Dendritic cell treated with granulocyte-macrophage colony-stimulating factor and Interleukin-4, amounts not matched to agents 40 ng/mL and 50 ng/mL, for 4 days (primary cell): Measurements from ENCODE around the gene HELLS.
A peak's percentile ranks its signal among the peaks of the same experiment; 100 is the strongest.
"Not testable (repeated sequence)": the region's sequence is repeated elsewhere in the genome, so short reads cannot be mapped to it uniquely, and the experiment has no call there.

Experiments used
- H3K27ac Mint-ChIP-seq: one replicate; pipeline ENCODE4 v1.8.0; 2022; ENCODE audit warnings: mild to moderate bottlenecking, mixed read lengths
- H3K27me3 Mint-ChIP-seq: one replicate; pipeline ENCODE4 v1.8.0; 2022; ENCODE audit warnings: mild to moderate bottlenecking, mixed read lengths
- H3K36me3 Mint-ChIP-seq: one replicate; pipeline ENCODE4 v1.8.0; 2022; ENCODE audit warnings: low read depth, mixed read lengths
- H3K4me1 Mint-ChIP-seq: one replicate; pipeline ENCODE4 v1.8.0; 2022; ENCODE audit warnings: low read depth, mixed read lengths
- H3K4me3 Mint-ChIP-seq: one replicate; pipeline ENCODE4 v1.8.0; 2022; ENCODE audit warnings: mild to moderate bottlenecking, moderate library complexity, mixed read lengths
- H3K9me3 Mint-ChIP-seq: one replicate; pipeline ENCODE4 v1.8.0; 2022; ENCODE audit warnings: mixed read lengths
- intact Hi-C: fragments of 100-400 bp; cut with micrococcal nuclease; formaldehyde crosslinking; loops from one replicate; pipeline ENCODE4 v1.15.0; 2022

HELLS gene

DNA sequence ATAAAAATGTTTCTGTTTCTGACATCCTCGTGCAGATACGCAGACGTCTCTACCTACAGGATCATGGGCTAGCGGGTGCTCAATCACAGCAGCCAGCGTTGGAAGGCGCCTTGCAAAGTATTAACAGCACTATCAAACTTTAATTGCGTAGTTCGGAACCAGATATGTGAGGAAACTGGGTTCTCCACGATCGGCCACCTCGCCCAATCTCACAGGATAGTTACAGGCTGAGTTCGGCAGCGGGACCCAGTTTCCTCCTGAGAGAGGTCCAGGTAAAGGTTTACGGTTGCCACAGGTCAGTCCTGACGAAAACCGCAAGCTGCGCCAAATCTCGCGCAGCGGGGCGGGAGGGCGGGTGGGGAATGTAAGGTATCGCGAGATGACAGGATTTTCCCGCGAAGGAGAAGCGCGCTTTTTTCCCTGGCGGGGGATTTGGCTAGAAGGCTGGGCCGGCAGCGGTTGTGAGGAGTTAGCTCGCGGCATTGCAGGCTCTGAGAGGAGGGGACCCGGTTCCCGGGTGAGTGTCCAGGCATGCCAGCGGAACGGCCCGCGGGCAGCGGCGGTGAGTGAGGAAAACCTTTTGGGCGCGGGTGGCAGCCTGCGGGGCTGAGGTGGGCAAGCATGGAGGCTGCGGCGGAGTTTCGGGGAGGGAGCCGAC lies at the start of gene HELLS:
TSS of gene HELLS (plus strand) at position 398 of the 658 bp plus-strand sequence. CDS start at position 532, 134 bp downstream.
- H3K27ac Mint-ChIP-seq: peak within 1 kb of the TSS; percentile 78
- H3K4me3 Mint-ChIP-seq: peak within 1 kb of the TSS; percentile 95
- no peaks in the 10 kb centered on the region for H3K9me3 Mint-ChIP-seq
- intact Hi-C loops: loop anchor here (5.0 kb wide), 1 partner anchor 183 kb away; the partner anchor contains the start of gene NOC3L
- H3K4me1 Mint-ChIP-seq: peaks cover 26% of the 10 kb centered on the region
- H3K36me3 Mint-ChIP-seq: peaks cover 12% of the 10 kb centered on the region
- peaks cover 9% of the 10 kb centered on the region for H3K27me3 Mint-ChIP-seq

GRCh38 chr10:94496010-94496409 lies 49.6 kb upstream of the HELLS start:
- H3K36me3 Mint-ChIP-seq: peaks cover 39% of the 10 kb centered on the region
- H3K27me3 Mint-ChIP-seq: no peaks in the 10 kb centered on the region
- H3K27ac Mint-ChIP-seq: no peak overlapping the region
- H3K9me3 Mint-ChIP-seq: no peaks in the 10 kb centered on the region
- H3K4me3 Mint-ChIP-seq: no peak overlapping the region
- intact Hi-C loops: no loop called here
- H3K4me1 Mint-ChIP-seq: no peaks in the 10 kb centered on the region

GRCh38 chr10:94496646-94497045 lies 48.9 kb upstream of the HELLS start:
- no peak overlapping the region for H3K4me3 Mint-ChIP-seq
- H3K36me3 Mint-ChIP-seq: peaks cover 45% of the 10 kb centered on the region
- intact Hi-C loops: no loop called here

DNA sequence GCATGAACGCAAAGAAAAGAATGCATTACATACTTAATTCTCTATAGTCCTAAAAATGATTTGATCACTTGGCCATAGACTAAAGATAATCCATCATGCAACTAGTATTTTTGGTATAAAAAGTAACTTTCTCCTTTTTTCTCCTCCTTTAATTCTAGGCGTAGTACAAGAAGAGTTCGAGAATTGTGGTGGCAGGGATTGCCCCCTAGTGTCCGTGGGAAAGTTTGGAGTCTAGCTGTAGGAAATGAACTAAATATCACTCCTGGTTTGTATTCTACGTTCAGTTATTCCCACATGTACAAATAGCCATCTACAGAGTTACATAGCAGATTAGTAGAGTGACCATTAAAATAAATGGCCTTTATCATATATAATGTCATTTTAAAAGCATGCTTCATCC lies 45.5 kb upstream of the HELLS start:
- no peaks in the 10 kb centered on the region for H3K9me3 Mint-ChIP-seq
- H3K27me3 Mint-ChIP-seq: no peaks in the 10 kb centered on the region
- no peaks in the 10 kb centered on the region for H3K4me1 Mint-ChIP-seq
- no peak overlapping the region for H3K4me3 Mint-ChIP-seq
- H3K36me3 Mint-ChIP-seq: peaks cover 51% of the 10 kb centered on the region
- no peak overlapping the region for H3K27ac Mint-ChIP-seq
- intact Hi-C loops: no loop called here

More at GRCh38 chr10:94496646-94497045, 48.9 kb upstream of the HELLS start:
- Mint-ChIP-seq H3K9me3 (no peaks in the 10 kb centered on the region), H3K4me1 (no peaks in the 10 kb centered on the region), H3K27ac (no peak overlapping the region), H3K27me3 (no peaks in the 10 kb centered on the region)

DNA sequence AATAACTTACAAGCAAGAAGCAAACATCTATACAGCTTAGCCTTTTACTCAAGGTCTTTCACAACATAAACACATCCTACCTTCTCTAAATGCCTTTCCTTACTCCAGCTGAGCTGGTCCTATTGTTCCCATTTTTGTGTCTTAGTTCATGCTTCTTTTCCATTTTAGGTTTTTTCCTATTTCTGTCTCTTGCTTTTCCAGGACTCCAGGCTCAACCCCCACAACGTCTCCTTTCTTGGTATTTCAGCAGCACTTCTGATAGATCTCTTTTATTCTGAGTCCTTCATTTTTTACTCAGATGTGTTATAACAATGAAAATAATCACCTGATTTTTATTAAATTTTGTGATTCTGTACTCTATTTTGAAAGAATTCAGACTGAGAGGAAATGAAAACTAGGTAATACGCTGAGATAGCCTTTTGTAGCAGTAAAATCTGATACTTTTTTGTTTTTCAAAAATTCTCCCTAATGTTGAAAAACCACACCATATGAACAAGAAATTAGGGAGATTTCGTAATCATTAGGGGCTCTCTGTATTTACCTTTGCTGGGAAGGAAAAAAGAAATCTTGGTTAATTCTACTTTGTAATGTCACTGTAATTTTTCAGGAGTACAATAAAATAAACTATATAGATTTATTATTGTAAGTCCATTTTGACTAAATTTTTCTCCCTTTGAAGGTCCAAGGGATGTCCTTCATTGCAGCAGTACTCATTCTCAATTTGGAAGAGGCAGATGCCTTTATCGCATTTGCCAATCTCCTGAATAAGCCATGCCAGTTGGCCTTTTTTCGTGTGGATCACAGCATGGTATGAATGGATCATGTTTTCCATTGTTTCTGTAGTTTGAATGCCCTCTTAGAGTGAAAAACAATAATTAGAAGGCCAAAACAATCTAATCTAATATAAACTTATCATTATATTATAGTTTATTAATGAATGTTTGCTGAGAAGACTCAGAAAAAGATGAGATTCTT lies 24.0 kb upstream of the HELLS start:
- Mint-ChIP-seq H3K4me1 (no peaks in the 10 kb centered on the region), H3K9me3 (no peaks in the 10 kb centered on the region), H3K27me3 (no peaks in the 10 kb centered on the region), H3K27ac (no peak overlapping the region), H3K4me3 (no peak overlapping the region), H3K36me3 (peaks cover 60% of the 10 kb centered on the region)
- intact Hi-C loops: no loop called here

DNA sequence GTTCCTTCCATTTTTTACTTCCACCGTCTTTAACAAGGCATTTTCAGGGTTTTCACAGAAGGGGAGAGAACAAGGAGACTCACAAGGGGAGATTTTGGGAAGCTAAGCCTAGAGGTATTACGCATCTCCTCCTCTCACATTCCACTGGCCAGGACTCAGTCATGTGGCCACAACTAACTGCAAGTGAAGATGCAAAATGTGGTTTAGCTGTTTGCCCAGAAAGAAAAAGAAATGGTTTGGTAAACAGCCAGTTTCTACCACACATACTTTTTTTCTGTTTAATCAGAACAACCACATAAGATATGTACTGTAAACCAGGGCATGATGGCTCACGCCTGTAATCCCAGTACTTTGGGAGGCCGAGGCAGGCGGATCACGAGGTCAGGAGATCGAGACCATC lies 21.4 kb upstream of the HELLS start:
- intact Hi-C loops: no loop called here
- Mint-ChIP-seq H3K4me1 (no peaks in the 10 kb centered on the region), H3K27me3 (no peaks in the 10 kb centered on the region), H3K27ac (no peak overlapping the region), H3K9me3 (no peaks in the 10 kb centered on the region), H3K4me3 (no peak overlapping the region), H3K36me3 (peaks cover 85% of the 10 kb centered on the region)

GRCh38 chr10:94524711-94525110 lies 20.9 kb upstream of the HELLS start:
- no peak overlapping the region for H3K27ac Mint-ChIP-seq
- no peak overlapping the region for H3K4me3 Mint-ChIP-seq
- H3K27me3 Mint-ChIP-seq: no peaks in the 10 kb centered on the region
- H3K4me1 Mint-ChIP-seq: no peaks in the 10 kb centered on the region
- intact Hi-C loops: no loop called here
- H3K9me3 Mint-ChIP-seq: no peaks in the 10 kb centered on the region
- H3K36me3 Mint-ChIP-seq: peaks cover 80% of the 10 kb centered on the region

GRCh38 chr10:94531550-94531949 lies 14.0 kb upstream of the HELLS start:
- H3K36me3 Mint-ChIP-seq: peaks cover 61% of the 10 kb centered on the region
- H3K4me3 Mint-ChIP-seq, H3K4me1 Mint-ChIP-seq, H3K27ac Mint-ChIP-seq, intact Hi-C loops, H3K9me3 Mint-ChIP-seq, H3K27me3 Mint-ChIP-seq: not testable (repeated sequence)

GRCh38 chr10:94533027-94533426 lies 12.6 kb upstream of the HELLS start:
- peaks cover 47% of the 10 kb centered on the region for H3K36me3 Mint-ChIP-seq
- no peak overlapping the region for H3K27ac Mint-ChIP-seq
- H3K4me3 Mint-ChIP-seq: no peak overlapping the region
- no peaks in the 10 kb centered on the region for H3K9me3 Mint-ChIP-seq
- no peaks in the 10 kb centered on the region for H3K27me3 Mint-ChIP-seq
- no peaks in the 10 kb centered on the region for H3K4me1 Mint-ChIP-seq
- intact Hi-C loops: no loop called here

GRCh38 chr10:94542282-94542681 lies 3.3 kb upstream of the HELLS start:
- H3K27me3 Mint-ChIP-seq, intact Hi-C loops, H3K27ac Mint-ChIP-seq, H3K9me3 Mint-ChIP-seq, H3K4me3 Mint-ChIP-seq: not testable (repeated sequence)
- Mint-ChIP-seq H3K4me1 (peaks cover 32% of the 10 kb centered on the region), H3K36me3 (peaks cover 12% of the 10 kb centered on the region)

DNA sequence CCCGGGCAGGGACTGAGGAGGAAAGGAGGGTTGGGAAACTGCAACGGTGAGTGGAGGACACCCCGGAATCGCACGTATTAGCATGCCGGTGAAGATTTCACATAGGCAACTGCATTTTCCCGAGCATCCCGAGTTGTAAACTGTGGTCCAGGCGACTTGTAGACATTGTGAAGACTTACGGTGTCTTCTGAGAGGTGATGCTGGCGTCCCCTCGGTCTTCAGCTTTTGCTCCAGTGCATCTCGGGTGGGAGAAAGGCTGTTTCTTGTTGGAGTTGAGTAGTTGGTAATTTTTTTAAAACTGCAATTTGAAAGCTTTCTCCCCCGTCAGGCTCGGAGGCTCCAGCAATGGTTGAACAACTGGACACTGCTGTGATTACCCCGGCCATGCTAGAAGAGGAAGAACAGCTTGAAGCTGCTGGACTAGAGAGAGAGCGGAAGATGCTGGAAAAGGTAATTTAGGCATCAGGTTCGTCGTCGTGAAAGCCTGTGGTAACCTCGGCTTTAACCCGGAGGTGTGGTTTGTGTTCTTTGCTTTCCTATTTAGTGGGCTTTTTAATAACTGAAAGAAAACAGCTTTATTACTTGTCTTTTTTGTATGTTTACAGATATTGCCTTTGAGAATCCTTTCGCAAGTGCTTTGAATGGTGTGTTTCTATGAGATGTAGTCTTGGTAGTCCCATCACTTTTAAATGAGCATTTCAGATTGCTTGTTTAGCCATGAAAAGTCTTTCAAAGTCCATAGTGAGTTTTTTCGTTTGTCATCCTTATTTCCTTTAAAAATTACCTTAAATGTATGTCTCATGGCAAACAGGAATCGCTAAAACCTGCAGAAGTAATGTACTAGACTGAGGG lies 687 bp downstream of the HELLS start:
- H3K27ac Mint-ChIP-seq: peak overlapping the region; percentile 78
- intact Hi-C loops: loop anchor here (5.0 kb wide), 1 partner anchor 184 kb away; the partner anchor contains the start of gene NOC3L
- peaks cover 26% of the 10 kb centered on the region for H3K4me1 Mint-ChIP-seq
- H3K36me3 Mint-ChIP-seq: peaks cover 12% of the 10 kb centered on the region
- H3K4me3 Mint-ChIP-seq: peak overlapping the region; percentile 95
- H3K27me3 Mint-ChIP-seq: peaks cover 9% of the 10 kb centered on the region
- H3K9me3 Mint-ChIP-seq: no peaks in the 10 kb centered on the region

DNA sequence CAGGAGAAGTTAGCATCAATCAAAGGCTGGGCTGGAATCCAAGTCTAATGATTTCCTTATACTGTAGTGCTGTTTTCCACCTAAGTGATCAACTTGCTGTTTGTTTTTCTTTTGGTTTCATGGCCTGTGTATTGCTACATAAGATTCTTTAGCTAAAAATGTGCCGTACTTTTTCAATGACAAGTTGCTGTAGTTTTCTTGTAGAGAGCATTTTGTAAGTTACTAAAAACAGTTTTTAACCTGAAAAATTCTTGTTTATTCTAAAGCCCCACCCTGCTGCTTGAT lies 1.3 kb downstream of the HELLS start:
- no peak overlapping the region for H3K27ac Mint-ChIP-seq
- peaks cover 12% of the 10 kb centered on the region for H3K36me3 Mint-ChIP-seq
- H3K4me1 Mint-ChIP-seq: peaks cover 26% of the 10 kb centered on the region
- no peaks in the 10 kb centered on the region for H3K9me3 Mint-ChIP-seq
- intact Hi-C loops: loop anchor here (5.0 kb wide), 1 partner anchor 185 kb away; the partner anchor contains the start of gene NOC3L
- peaks cover 9% of the 10 kb centered on the region for H3K27me3 Mint-ChIP-seq
- H3K4me3 Mint-ChIP-seq: no peak overlapping the region

DNA sequence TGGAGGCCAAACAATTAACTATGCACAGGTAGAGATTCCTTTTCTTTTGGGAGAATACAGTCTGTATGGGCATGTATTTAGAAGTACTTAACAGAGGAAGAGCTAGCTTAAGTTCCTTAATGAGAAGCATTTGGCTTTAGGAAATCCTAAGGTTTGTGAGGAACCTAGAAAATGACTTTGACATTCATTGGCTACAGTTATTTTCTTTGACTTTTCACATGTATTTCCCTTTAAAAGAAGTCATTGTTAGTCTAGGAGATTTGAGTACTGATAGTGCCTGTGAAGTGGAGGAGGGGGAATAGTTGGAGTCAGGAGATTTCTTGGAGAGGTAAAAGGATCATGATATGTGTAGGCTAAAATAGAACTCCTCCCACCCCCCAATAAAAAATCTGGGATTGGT lies 3.6 kb downstream of the HELLS start:
- no peak overlapping the region for H3K27ac Mint-ChIP-seq
- intact Hi-C loops: loop anchor here (5.0 kb wide), 1 partner anchor 187 kb away; the partner anchor contains the start of gene NOC3L
- no peak overlapping the region for H3K4me3 Mint-ChIP-seq
- H3K4me1 Mint-ChIP-seq: peaks cover 24% of the 10 kb centered on the region
- no peaks in the 10 kb centered on the region for H3K9me3 Mint-ChIP-seq
- H3K36me3 Mint-ChIP-seq: peaks cover 12% of the 10 kb centered on the region
- H3K27me3 Mint-ChIP-seq: peaks cover 7% of the 10 kb centered on the region
